HG03097 (cell line): ENCODE data around the gene ATPAF1.

Source experiments
- ATAC-seq: cut with Tn5 transposase; IDR thresholded peaks from one replicate; pipeline ENCODE4 v1.9.1; 2021; ENCODE audit not compliant: unreplicated experiment, low FRiP score

ATPAF1 gene

DNA sequence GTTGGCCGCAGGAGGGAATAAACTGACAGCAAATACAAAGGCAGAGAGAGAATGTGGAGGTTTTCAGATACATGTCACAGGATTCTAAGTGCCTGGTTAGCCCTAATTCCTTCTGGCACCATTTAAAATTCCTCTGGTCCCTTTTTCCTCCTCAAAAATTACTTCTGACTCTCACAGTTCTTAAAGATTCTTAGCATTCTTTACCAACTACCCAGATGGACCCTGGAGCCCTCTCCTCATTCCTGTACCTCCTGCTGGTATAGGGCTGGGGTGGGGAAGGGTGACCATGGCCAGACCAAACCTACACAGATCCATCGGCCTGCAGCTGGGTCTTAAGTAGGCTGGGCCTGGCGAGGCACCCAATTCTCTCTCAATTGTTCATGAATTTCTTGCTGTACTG, 71.3 kb downstream of the ATPAF1 start:
- no peak for ATAC-seq

DNA sequence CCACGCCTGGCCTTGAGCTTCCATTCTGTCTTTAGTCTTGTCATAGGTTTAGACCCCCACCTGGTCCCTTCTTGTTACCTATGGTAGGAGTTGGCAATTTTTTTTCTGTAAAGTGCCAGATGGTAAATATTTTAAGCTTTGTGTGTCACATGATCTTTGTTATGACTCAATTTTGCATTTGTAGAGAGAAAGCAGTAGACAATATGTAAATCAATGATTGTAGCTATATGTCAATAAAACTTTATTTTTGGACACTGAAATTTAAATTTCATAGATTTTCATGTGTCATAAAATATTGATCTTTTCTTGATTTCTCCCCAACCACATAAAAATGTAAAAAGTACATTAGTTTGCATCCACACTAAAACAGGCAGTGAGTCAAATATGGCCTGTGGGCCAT, 72.1 kb downstream of the ATPAF1 start:
- ATAC-seq = no peak

DNA sequence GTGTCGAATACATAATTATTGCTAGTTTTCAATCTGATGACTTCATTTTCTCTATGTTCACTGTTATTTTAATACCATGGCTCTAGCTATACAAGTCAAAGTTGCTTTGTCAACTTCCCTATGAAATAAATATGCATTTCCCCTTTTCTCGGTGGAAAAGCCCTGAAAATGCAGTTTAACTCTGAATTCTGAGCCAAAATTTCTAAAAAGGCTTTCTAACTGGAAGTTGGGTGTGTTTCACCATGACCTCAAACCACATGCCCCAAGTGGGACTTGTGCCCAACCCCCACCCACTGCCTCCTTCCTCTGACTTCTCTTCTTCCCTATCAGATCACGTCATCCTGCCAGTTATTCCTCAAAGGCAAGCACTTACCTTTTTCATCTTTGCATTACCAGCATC, 73.0 kb downstream of the ATPAF1 start:
- ATAC-seq = no peak

DNA sequence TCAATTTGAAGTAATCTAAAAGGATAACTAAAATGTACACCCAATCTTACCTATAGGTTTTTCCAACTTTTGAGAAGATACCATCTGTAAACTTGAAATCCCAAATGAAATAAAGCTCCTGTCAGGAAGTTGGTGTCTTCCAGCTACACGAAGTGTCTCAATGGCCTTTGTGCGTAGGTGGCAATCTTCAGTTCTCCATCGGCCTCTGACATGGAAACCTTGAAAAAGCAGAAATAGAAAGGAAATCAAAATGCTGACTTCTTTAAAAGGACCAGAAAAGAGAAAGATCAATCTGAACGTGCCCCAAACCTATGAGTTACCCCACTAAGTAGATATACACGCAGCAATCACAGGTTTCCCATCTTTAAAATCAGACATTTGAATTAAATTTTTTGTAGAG, 74.1 kb downstream of the ATPAF1 start:
- ATAC-seq = no peak

DNA sequence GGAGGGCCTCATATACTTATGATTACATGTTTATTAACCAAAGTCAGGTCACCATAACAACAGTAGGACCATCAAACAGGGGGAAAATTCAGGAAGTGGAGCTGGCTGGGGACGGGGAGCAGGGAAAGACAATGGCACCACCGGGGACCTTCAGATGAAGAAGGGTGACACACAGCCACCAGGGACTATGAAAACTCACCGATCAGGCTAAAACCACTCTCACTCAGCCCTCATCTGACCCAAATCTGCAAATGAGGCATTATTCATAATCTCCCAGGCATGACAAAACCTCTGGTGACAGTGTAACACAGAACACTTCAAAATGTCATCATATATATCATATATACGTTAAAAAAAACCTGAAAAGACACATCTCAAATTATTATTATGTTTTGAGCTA, 75.3 kb downstream of the ATPAF1 start:
- no peak for ATAC-seq

DNA sequence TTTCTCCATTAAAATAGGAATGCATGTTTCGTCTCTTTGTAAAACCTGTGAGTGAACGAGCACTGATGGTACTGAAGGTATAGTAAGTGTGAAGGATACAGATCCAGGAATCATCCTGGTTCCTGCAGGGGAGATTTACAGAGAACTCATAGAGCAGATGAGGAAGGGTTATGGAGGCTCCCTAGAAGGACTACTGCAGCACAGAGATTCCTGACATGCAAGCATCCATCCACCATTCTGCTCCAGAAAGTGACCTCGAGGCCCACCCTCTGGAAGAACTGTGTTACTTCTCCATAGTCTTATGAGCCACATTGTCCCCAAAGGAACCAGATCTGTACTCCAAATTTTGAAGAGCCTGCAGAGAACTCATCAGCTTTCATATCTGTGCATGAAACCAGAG, 78.6 kb downstream of the ATPAF1 start:
- no peak for ATAC-seq

DNA sequence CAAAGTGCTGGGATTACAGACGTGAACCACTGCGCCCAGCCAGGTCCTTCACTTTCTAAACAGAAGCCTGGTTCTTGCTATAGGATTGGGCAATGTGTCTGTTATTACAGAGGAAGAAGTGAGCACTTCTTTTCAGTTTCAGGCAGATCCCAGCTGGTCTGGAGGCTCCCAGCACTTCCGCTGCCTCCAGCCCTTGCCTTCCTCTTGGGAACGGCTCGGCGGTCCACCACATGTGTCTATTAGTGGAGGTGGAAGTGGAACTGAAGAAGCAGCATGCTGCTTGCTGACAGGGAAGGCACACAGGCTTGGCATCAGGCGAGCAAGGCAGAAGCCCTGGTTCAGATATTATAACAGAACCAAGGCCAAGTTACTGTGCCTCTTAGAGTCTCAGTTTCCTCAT, 81.1 kb downstream of the ATPAF1 start:
- no peak for ATAC-seq

DNA sequence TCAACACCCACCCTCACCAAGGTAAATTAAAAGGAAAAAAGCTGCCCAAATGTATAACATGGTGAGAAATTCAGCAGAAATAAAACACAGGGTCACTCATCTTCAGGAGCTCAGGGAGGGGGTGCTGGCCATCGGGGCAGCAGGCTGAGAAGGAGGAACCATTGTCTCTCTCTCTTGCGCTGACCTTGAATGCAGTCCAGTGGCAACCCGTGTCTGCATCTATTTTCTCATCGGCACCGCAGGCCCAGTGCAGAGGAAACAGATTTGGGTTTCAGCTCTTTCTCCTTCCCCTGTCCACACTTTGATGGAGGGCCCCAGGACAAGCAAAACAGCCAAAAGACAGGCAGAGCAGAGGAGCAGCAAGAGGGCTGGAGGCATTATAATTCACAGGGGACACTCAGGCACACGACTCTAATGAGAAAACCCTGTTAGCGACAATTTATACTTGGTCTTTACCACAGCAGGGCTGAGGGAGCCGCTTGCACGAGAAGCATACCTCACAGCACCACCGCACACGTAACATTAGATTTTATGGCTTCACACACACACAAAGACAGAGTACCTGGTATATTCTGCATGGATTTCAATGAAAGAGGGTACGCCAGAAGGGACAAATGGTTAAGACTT, 82.7 kb downstream of the ATPAF1 start:
- ATAC-seq = no peak

DNA sequence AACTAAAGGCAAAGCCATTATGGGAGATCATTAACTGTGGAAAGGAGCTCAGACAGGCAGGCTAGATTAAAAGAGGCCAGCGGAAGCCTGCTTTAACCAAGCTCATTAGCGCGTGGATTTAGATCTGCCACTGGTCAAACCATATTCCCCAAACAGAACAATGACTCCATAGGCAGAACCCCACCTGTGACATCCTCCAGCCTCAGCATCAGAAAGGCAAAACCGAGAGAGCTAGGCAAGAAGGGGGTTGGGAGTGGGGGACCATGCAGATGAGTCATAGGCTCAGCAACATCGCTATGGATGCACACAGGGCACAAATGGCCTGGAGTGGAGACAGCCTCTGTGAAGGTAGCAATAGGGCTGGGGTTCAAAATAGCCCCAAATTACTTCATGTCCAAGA, 84.7 kb downstream of the ATPAF1 start:
- no peak for ATAC-seq

DNA sequence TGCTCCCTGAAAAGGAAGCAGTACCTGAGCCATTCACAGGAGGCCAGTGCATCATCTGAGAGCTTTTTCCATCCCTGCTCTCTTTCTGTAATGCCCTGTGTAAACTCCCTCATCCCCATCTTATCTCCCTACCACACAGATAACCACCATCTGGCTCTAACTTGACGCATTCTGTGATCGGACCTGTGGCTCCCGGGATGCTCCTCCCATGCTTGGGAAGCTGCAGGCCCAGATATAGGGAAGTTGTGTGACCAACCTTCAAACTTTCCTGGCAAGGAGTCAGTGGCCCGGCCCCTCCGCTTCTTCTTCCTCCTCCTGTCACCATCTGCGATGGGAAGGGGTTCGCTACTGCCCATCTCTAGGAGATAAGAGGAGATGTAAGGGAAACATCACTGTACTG, 85.2 kb downstream of the ATPAF1 start:
- no peak for ATAC-seq
